ENCODE results near the gene RESP18. TPM values are rescaled to one million over a fixed set of nuclear protein-coding genes. Genes with fewer than 3 reads are reported as not detected.
"Not testable (repeated sequence)": the region's sequence is repeated elsewhere in the genome, so short reads cannot be mapped to it uniquely, and the experiment has no call there.

Gene RESP18
- polyA plus RNA-seq, 12 donors: not detected

GRCh38 chr2:219292616-219293015 is 39.9 kb downstream of the RESP18 start:
- DNase-seq: no peak

GRCh38 chr2:219291910-219292490 is 40.5 kb downstream of the RESP18 start:
- DNase-seq: no peak

- DNase-seq: no peak
Measured at GRCh38 chr2:219291394-219291793, 41.1 kb downstream of the RESP18 start.

- no peak for DNase-seq
Measured at GRCh38 chr2:219290381-219291171, 42.0 kb downstream of the RESP18 start.

- DNase-seq: peak; percentile 93
Measured at GRCh38 chr2:219289537-219290361, 42.8 kb downstream of the RESP18 start.

GRCh38 chr2:219289195-219289536 is 43.4 kb downstream of the RESP18 start:
- no peak for DNase-seq

- DNase-seq: no peak
Measured at GRCh38 chr2:219287580-219288265, 44.8 kb downstream of the RESP18 start.

GRCh38 chr2:219287116-219287440 is 45.5 kb downstream of the RESP18 start:
- not testable (repeated sequence) for DNase-seq

- DNase-seq: no peak
Measured at GRCh38 chr2:219286436-219287115, 46.0 kb downstream of the RESP18 start.

GRCh38 chr2:219285894-219286425 is 46.6 kb downstream of the RESP18 start:
- peak; percentile 65 for DNase-seq

GRCh38 chr2:219285373-219285735 is 47.2 kb downstream of the RESP18 start:
- DNase-seq: no peak

GRCh38 chr2:219284501-219285372 is 47.8 kb downstream of the RESP18 start:
- DNase-seq: no peak

- no peak for DNase-seq
Measured at GRCh38 chr2:219282943-219283581, 49.5 kb downstream of the RESP18 start.

- no peak for DNase-seq
Measured at GRCh38 chr2:219282375-219282774, 50.2 kb downstream of the RESP18 start.

- DNase-seq: no peak
Measured at GRCh38 chr2:219281588-219281987, 51.0 kb downstream of the RESP18 start.

GRCh38 chr2:219280651-219281050 is 51.9 kb downstream of the RESP18 start:
- no peak for DNase-seq

- DNase-seq: no peak
Measured at GRCh38 chr2:219279916-219280516, 52.5 kb downstream of the RESP18 start.

- DNase-seq: peak; percentile 99
Measured at GRCh38 chr2:219279151-219279915, 53.2 kb downstream of the RESP18 start, which contains the start of gene DNAJB2. Gene DNAJB2 (plus strand): TSS chr2:219279366. CDS start chr2:219279834, 468 bp downstream.
